GM23248 (cell line): ENCODE results near the gene KPNA2.

Experiments used
- EZH2 ChIP-seq: fragments of 200-600 bp; sonication (generic); IDR thresholded peaks from 2 replicates; pipeline ENCODE4 v1.6.1; 2018; ENCODE audit warnings: antibody characterized with exemption, mild to moderate bottlenecking; ENCODE audit not compliant: insufficient read depth, poor library complexity, severe bottlenecking
- EZH2phosphoT487 ChIP-seq: fragments of 200-600 bp; sonication (generic); IDR thresholded peaks from 2 replicates; pipeline ENCODE4 v1.6.1; 2018; ENCODE audit warnings: antibody characterized with exemption, moderate library complexity, mild to moderate bottlenecking, low read depth; ENCODE audit not compliant: insufficient read depth

DNA sequence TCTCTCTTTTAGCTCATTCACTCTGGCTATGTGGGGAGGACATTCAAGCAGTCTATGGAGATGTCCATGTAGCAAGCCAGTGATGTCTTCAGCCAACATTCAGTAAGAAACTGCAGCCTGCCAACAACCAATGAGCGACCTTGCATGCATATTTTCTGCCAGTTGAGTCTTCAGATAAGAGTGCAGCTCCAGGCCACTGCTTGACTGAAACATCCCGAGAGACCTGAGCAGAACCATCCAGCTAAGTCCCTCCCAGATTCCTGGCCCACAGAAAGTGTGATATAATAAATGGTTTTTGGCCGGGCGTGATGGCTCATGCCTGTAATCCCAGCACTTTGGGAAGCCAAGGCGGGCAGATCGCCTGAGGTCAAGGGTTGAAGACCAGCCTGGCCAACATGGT is 28.7 kb upstream of the KPNA2 start:
- TF ChIP-seq EZH2phosphoT487: no peak
- TF ChIP-seq EZH2: no peak
